Neural crest cell (in vitro differentiated cells): Measurements from ENCODE around the gene NOL4L. TPM values are rescaled to one million over a fixed set of nuclear protein-coding genes. Genes with fewer than 3 reads are reported as not detected.

ENCODE experiments used
- DNase-seq: peaks from one replicate; pipeline ENCODE4 v3.0.0; 2021; ENCODE audit warnings: low read depth, mixed read lengths, low spot score
- H3K27ac Mint-ChIP-seq: one replicate; pipeline ENCODE4 v1.8.0; 2021; ENCODE audit warnings: mild to moderate bottlenecking, mixed read lengths; ENCODE audit not compliant: unreplicated experiment
- H3K27me3 Mint-ChIP-seq: 2 replicates; pipeline ENCODE4 v1.8.0; 2021; ENCODE audit warnings: low read depth, mild to moderate bottlenecking, mixed read lengths
- H3K36me3 Mint-ChIP-seq: 2 replicates; pipeline ENCODE4 v1.8.0; 2021; ENCODE audit warnings: low read depth, mild to moderate bottlenecking, mixed read lengths
- H3K4me1 Mint-ChIP-seq: 2 replicates; pipeline ENCODE4 v1.8.0; 2021; ENCODE audit warnings: mixed read lengths
- H3K4me3 Mint-ChIP-seq: one replicate; pipeline ENCODE4 v1.8.0; 2021; ENCODE audit warnings: mild to moderate bottlenecking, mixed read lengths
- H3K9me3 Mint-ChIP-seq: 2 replicates; pipeline ENCODE4 v1.8.0; 2021; ENCODE audit warnings: mixed read lengths
- CTCF ChIP-seq: fragments of 200-600 bp; sonication (generic); conservative IDR thresholded peaks from 2 replicates; pipeline ENCODE4 v1.5.0; 2021; ENCODE audit warnings: antibody characterized with exemption, mild to moderate bottlenecking
- total RNA-seq: library from RNA; stranded (reverse); gene quantifications from 2 replicates; pipeline ENCODE4 v1.2.1, GENCODE V29; 2021

Gene NOL4L
- total RNA-seq, 1 donor from 2014 or later: 52.3 TPM

- peaks cover 15% of the 10 kb centered on the region for H3K27me3 Mint-ChIP-seq
- H3K27ac Mint-ChIP-seq: peak overlapping the region; percentile 86
- TF ChIP-seq CTCF: no peak
- peaks cover 19% of the 10 kb centered on the region for H3K36me3 Mint-ChIP-seq
- H3K4me1 Mint-ChIP-seq: peaks cover 19% of the 10 kb centered on the region
- peak overlapping the region; percentile 39 for H3K4me3 Mint-ChIP-seq
- no peaks in the 10 kb centered on the region for H3K9me3 Mint-ChIP-seq
- DNase-seq: no peak
Measured at GRCh38 chr20:32449890-32450401, 135.2 kb downstream of the NOL4L start.

- no peak overlapping the region for H3K27ac Mint-ChIP-seq
- DNase-seq: no peak
- H3K9me3 Mint-ChIP-seq: no peaks in the 10 kb centered on the region
- H3K4me1 Mint-ChIP-seq: peaks cover 19% of the 10 kb centered on the region
- H3K27me3 Mint-ChIP-seq: peaks cover 13% of the 10 kb centered on the region
- peaks cover 23% of the 10 kb centered on the region for H3K36me3 Mint-ChIP-seq
- no peak for TF ChIP-seq CTCF
- peak overlapping the region; percentile 39 for H3K4me3 Mint-ChIP-seq
Measured at GRCh38 chr20:32449057-32449889, 135.9 kb downstream of the NOL4L start.

GRCh38 chr20:32448306-32449056 lies 136.7 kb downstream of the NOL4L start:
- Mint-ChIP-seq H3K9me3 (no peaks in the 10 kb centered on the region), H3K27ac (peak overlapping the region; percentile 90), H3K4me1 (peaks cover 19% of the 10 kb centered on the region), H3K4me3 (peak overlapping the region; percentile 38), H3K27me3 (peaks cover 13% of the 10 kb centered on the region), H3K36me3 (peaks cover 27% of the 10 kb centered on the region)
- TF ChIP-seq CTCF: no peak
- DNase-seq: no peak

GRCh38 chr20:32447136-32448027 lies 137.8 kb downstream of the NOL4L start:
- Mint-ChIP-seq H3K27ac (peak overlapping the region; percentile 90), H3K27me3 (peaks cover 13% of the 10 kb centered on the region), H3K9me3 (no peaks in the 10 kb centered on the region), H3K36me3 (peaks cover 28% of the 10 kb centered on the region), H3K4me1 (peaks cover 19% of the 10 kb centered on the region), H3K4me3 (peak overlapping the region; percentile 43)
- TF ChIP-seq CTCF: no peak
- DNase-seq: no peak
